ENCODE measurements around the gene PRR11. TPM values are rescaled to one million over a fixed set of nuclear protein-coding genes. Genes with fewer than 3 reads are reported as not detected.

PRR11 gene
- total and polyA plus RNA-seq, 4 donors, result 0.63 to 4.2 (median 2.0) TPM

Small RNA genes within 50 kb of the gene (small RNA-seq; reads per million reads assigned to genes)
- gene MIR301A (ENCODE audit: low replicate concordance) (8.3 reads per million, percentile 96 among the genes with 10 or more reads in this experiment), gene MIR454 (ENCODE audit: low replicate concordance) (78.9 reads per million, percentile 98 among the genes with 10 or more reads in this experiment), gene RNU2-58P (ENCODE audit: low replicate concordance) (0.69 reads per million, percentile 73 among the genes with 10 or more reads in this experiment)

Other genes with a start within 250 kb of the PRR11 start
- gene TRIM37, start 48.9 kb upstream of the PRR11 start, total RNA-seq, result 10 to 100 TPM; 24.2 to 39.0 TPM
- 1 to 10 TPM; 9.1 to 9.4 TPM for gene TRIM37, start 48.9 kb upstream of the PRR11 start, polyA plus RNA-seq
- gene SKA2, start 560 bp upstream of the PRR11 start, total RNA-seq, result 10 to 100 TPM; 22.2 to 46.7 TPM
- 10 to 100 TPM; 20.0 to 35.7 TPM for gene SKA2, start 560 bp upstream of the PRR11 start, polyA plus RNA-seq
- 10 to 100 TPM; 11.3 to 17.3 TPM for gene SMG8, start 54.3 kb downstream of the PRR11 start, total RNA-seq
- gene SMG8, start 54.3 kb downstream of the PRR11 start, polyA plus RNA-seq, result 1 to 10 TPM; 3.1 to 8.2 TPM
- gene GDPD1, start 64.8 kb downstream of the PRR11 start, total RNA-seq, result 1 to 10 TPM; 2.8 to 8.7 TPM
- gene GDPD1, start 64.8 kb downstream of the PRR11 start, polyA plus RNA-seq, result 1 to 10 TPM; 1.2 to 1.5 TPM
- gene YPEL2, start 175.9 kb downstream of the PRR11 start, total RNA-seq, result 10 to 100 TPM; 14.3 to 47.0 TPM
- 1 to 10 TPM; 7.8 to 8.5 TPM for gene YPEL2, start 175.9 kb downstream of the PRR11 start, polyA plus RNA-seq

Data from lung (tissue), 5 donors.